Activated naive CD4-positive, alpha-beta T cell treated with anti-CD3 and anti-CD28 coated beads, Interleukin-2, amount 10 ng/mL, durations not matched to agents 7 days and 5 days (primary cell): ENCODE measurements around the gene SLC39A11.
"Not testable (repeated sequence)": the region's sequence is repeated elsewhere in the genome, so short reads cannot be mapped to it uniquely, and the experiment has no call there.

ENCODE experiments used
- CTCF ChIA-PET: fragments of 350-600 bp; sonication (Branson Sonifier 250); formaldehyde crosslinking; loops from one replicate; lab custom pipeline; 2021; ENCODE audit warnings: antibody characterized with exemption; lab: Charles Lee
- DNase-seq: peaks from one replicate; pipeline ENCODE4 v3.0.0-alpha.2; 2020
- H3K27ac Mint-ChIP-seq: one replicate; pipeline ENCODE4 v1.8.0; 2021; ENCODE audit warnings: mild to moderate bottlenecking, moderate library complexity, mixed read lengths
- H3K27me3 Mint-ChIP-seq: one replicate; pipeline ENCODE4 v1.8.0; 2021; ENCODE audit warnings: mild to moderate bottlenecking, mixed read lengths
- H3K36me3 Mint-ChIP-seq: one replicate; pipeline ENCODE4 v1.8.0; 2021; ENCODE audit warnings: mixed read lengths
- H3K4me1 Mint-ChIP-seq: one replicate; pipeline ENCODE4 v1.8.0; 2021; ENCODE audit warnings: mixed read lengths
- H3K4me3 Mint-ChIP-seq: one replicate; pipeline ENCODE4 v1.8.0; 2021; ENCODE audit warnings: mild to moderate bottlenecking, moderate library complexity, mixed read lengths
- H3K9me3 Mint-ChIP-seq: one replicate; pipeline ENCODE4 v1.8.0; 2021; ENCODE audit warnings: mixed read lengths

SLC39A11 gene

GRCh38 chr17:72794152-72794551 lies 298.3 kb downstream of the SLC39A11 start:
- CTCF ChIA-PET: no interaction called here
- peaks cover 2% of the 10 kb centered on the region for H3K36me3 Mint-ChIP-seq
- H3K9me3 Mint-ChIP-seq: peaks cover 68% of the 10 kb centered on the region
- no peak for DNase-seq
- no peak overlapping the region for H3K27ac Mint-ChIP-seq
- H3K27me3 Mint-ChIP-seq: no peaks in the 10 kb centered on the region
- no peak overlapping the region for H3K4me3 Mint-ChIP-seq
- H3K4me1 Mint-ChIP-seq: no peaks in the 10 kb centered on the region

GRCh38 chr17:72792771-72793170 lies 299.7 kb downstream of the SLC39A11 start:
- Mint-ChIP-seq H3K36me3 (peaks cover 2% of the 10 kb centered on the region), H3K4me1 (no peaks in the 10 kb centered on the region), H3K27ac (no peak overlapping the region), H3K4me3 (no peak overlapping the region), H3K9me3 (peaks cover 58% of the 10 kb centered on the region), H3K27me3 (no peaks in the 10 kb centered on the region)
- CTCF ChIA-PET: no interaction called here
- DNase-seq: no peak

- H3K36me3 Mint-ChIP-seq: peaks cover 2% of the 10 kb centered on the region
- no peaks in the 10 kb centered on the region for H3K27me3 Mint-ChIP-seq
- CTCF ChIA-PET: no interaction called here
- DNase-seq: no peak
- no peaks in the 10 kb centered on the region for H3K4me1 Mint-ChIP-seq
- H3K4me3 Mint-ChIP-seq: no peak overlapping the region
- peaks cover 41% of the 10 kb centered on the region for H3K9me3 Mint-ChIP-seq
- H3K27ac Mint-ChIP-seq: no peak overlapping the region
Measured at GRCh38 chr17:72790190-72790589, 302.3 kb downstream of the SLC39A11 start.

GRCh38 chr17:72789711-72790110 lies 302.8 kb downstream of the SLC39A11 start:
- CTCF ChIA-PET: no interaction called here
- H3K27me3 Mint-ChIP-seq: no peaks in the 10 kb centered on the region
- H3K27ac Mint-ChIP-seq: no peak overlapping the region
- H3K36me3 Mint-ChIP-seq: peaks cover 2% of the 10 kb centered on the region
- H3K9me3 Mint-ChIP-seq: peaks cover 36% of the 10 kb centered on the region
- no peak overlapping the region for H3K4me3 Mint-ChIP-seq
- H3K4me1 Mint-ChIP-seq: no peaks in the 10 kb centered on the region
- no peak for DNase-seq

GRCh38 chr17:72788950-72789585 lies 303.4 kb downstream of the SLC39A11 start:
- no peaks in the 10 kb centered on the region for H3K4me1 Mint-ChIP-seq
- no peak for DNase-seq
- CTCF ChIA-PET: no interaction called here
- no peaks in the 10 kb centered on the region for H3K27me3 Mint-ChIP-seq
- H3K27ac Mint-ChIP-seq: no peak overlapping the region
- peaks cover 30% of the 10 kb centered on the region for H3K9me3 Mint-ChIP-seq
- H3K4me3 Mint-ChIP-seq: no peak overlapping the region
- H3K36me3 Mint-ChIP-seq: peaks cover 2% of the 10 kb centered on the region

- Mint-ChIP-seq H3K36me3 (no peaks in the 10 kb centered on the region), H3K27ac (no peak overlapping the region), H3K4me1 (no peaks in the 10 kb centered on the region), H3K27me3 (no peaks in the 10 kb centered on the region), H3K9me3 (peaks cover 5% of the 10 kb centered on the region), H3K4me3 (no peak overlapping the region)
- CTCF ChIA-PET: interaction anchor here (1.5 kb wide), 1 partner anchor 18 kb away, joined by 3 read pairs; no protein-coding TSS in a partner anchor
- no peak for DNase-seq
Measured at GRCh38 chr17:72786209-72786608, 306.3 kb downstream of the SLC39A11 start.

- no peaks in the 10 kb centered on the region for H3K36me3 Mint-ChIP-seq
- H3K27me3 Mint-ChIP-seq: no peaks in the 10 kb centered on the region
- H3K4me3 Mint-ChIP-seq: no peak overlapping the region
- no peaks in the 10 kb centered on the region for H3K9me3 Mint-ChIP-seq
- no peak for DNase-seq
- CTCF ChIA-PET: no interaction called here
- H3K4me1 Mint-ChIP-seq: no peaks in the 10 kb centered on the region
- H3K27ac Mint-ChIP-seq: no peak overlapping the region
Measured at GRCh38 chr17:72782985-72783701, 309.3 kb downstream of the SLC39A11 start.

GRCh38 chr17:72782437-72782836 lies 310.1 kb downstream of the SLC39A11 start:
- H3K4me1 Mint-ChIP-seq, H3K27me3 Mint-ChIP-seq, CTCF ChIA-PET, DNase-seq, H3K9me3 Mint-ChIP-seq, H3K36me3 Mint-ChIP-seq, H3K27ac Mint-ChIP-seq, H3K4me3 Mint-ChIP-seq: not testable (repeated sequence)

- H3K9me3 Mint-ChIP-seq: no peaks in the 10 kb centered on the region
- no peaks in the 10 kb centered on the region for H3K4me1 Mint-ChIP-seq
- no peaks in the 10 kb centered on the region for H3K36me3 Mint-ChIP-seq
- H3K27ac Mint-ChIP-seq: peak overlapping the region; percentile 45
- H3K27me3 Mint-ChIP-seq: no peaks in the 10 kb centered on the region
- CTCF ChIA-PET: no interaction called here
- DNase-seq: no peak
- H3K4me3 Mint-ChIP-seq: no peak overlapping the region
Measured at GRCh38 chr17:72778169-72779151, 314.0 kb downstream of the SLC39A11 start.

GRCh38 chr17:72775919-72776318 lies 316.6 kb downstream of the SLC39A11 start:
- Mint-ChIP-seq H3K36me3 (no peaks in the 10 kb centered on the region), H3K9me3 (no peaks in the 10 kb centered on the region), H3K4me1 (no peaks in the 10 kb centered on the region), H3K4me3 (no peak overlapping the region), H3K27me3 (no peaks in the 10 kb centered on the region), H3K27ac (no peak overlapping the region)
- no peak for DNase-seq
- CTCF ChIA-PET: no interaction called here

- peaks cover 3% of the 10 kb centered on the region for H3K9me3 Mint-ChIP-seq
- no peak for DNase-seq
- peaks cover 2% of the 10 kb centered on the region for H3K36me3 Mint-ChIP-seq
- H3K4me3 Mint-ChIP-seq: no peak overlapping the region
- no peak overlapping the region for H3K27ac Mint-ChIP-seq
- CTCF ChIA-PET: no interaction called here
- H3K4me1 Mint-ChIP-seq: no peaks in the 10 kb centered on the region
- H3K27me3 Mint-ChIP-seq: no peaks in the 10 kb centered on the region
Measured at GRCh38 chr17:72775237-72775636, 317.3 kb downstream of the SLC39A11 start.

GRCh38 chr17:72774236-72774635 lies 318.3 kb downstream of the SLC39A11 start:
- CTCF ChIA-PET: no interaction called here
- Mint-ChIP-seq H3K9me3 (peaks cover 3% of the 10 kb centered on the region), H3K4me1 (no peaks in the 10 kb centered on the region), H3K4me3 (no peak overlapping the region), H3K36me3 (peaks cover 2% of the 10 kb centered on the region), H3K27ac (no peak overlapping the region), H3K27me3 (no peaks in the 10 kb centered on the region)
- DNase-seq: no peak

GRCh38 chr17:72773225-72773624 lies 319.3 kb downstream of the SLC39A11 start:
- H3K36me3 Mint-ChIP-seq, CTCF ChIA-PET, H3K4me1 Mint-ChIP-seq, DNase-seq, H3K27ac Mint-ChIP-seq, H3K4me3 Mint-ChIP-seq, H3K27me3 Mint-ChIP-seq, H3K9me3 Mint-ChIP-seq: not testable (repeated sequence)

GRCh38 chr17:72772331-72772821 lies 320.1 kb downstream of the SLC39A11 start:
- CTCF ChIA-PET: no interaction called here
- no peak for DNase-seq
- no peaks in the 10 kb centered on the region for H3K27me3 Mint-ChIP-seq
- H3K9me3 Mint-ChIP-seq: peaks cover 3% of the 10 kb centered on the region
- no peak overlapping the region for H3K4me3 Mint-ChIP-seq
- H3K4me1 Mint-ChIP-seq: no peaks in the 10 kb centered on the region
- H3K36me3 Mint-ChIP-seq: peaks cover 2% of the 10 kb centered on the region
- H3K27ac Mint-ChIP-seq: peak overlapping the region; percentile 43
